ENCODE measurements around the gene EIF4EBP3. TPM values are rescaled to one million over a fixed set of nuclear protein-coding genes. Genes with fewer than 3 reads are reported as not detected.

The EIF4EBP3 gene
- total RNA-seq, 1 experiment from 2014 or later, result 8.4 TPM

GRCh38 chr5:140569197-140569596 is 21.7 kb downstream of the EIF4EBP3 start (continued):
- no peak for TF ChIP-seq ZNF423 (CRISPR knock-in tag; IDR thresholded peaks at IDR 0.05)

- ChIA-PET CTCF (interaction anchor here (1.3 to 1.8 kb wide), 2 partner anchors 23 to 65 kb away, joined by 3 to 5 read pairs; partner anchors contain the start of gene EIF4EBP3), POLR2A (interaction anchor here (1.1 kb wide), 1 partner anchor 78 kb away, joined by 3 read pairs; the partner anchor contains the start of gene IK)
- no peak for DNase-seq (ENCODE audit: low spot score)
- Mint-ChIP-seq H3K4me1 (peaks cover 9% of the 10 kb centered on the region), H3K9me3 (no peaks in the 10 kb centered on the region), H3K27ac (no peak overlapping the region), H3K4me3 (no peak overlapping the region), H3K36me3 (peaks cover 15% of the 10 kb centered on the region), H3K27me3 (ENCODE audit: low read depth) (peaks cover 5% of the 10 kb centered on the region)
- no peak for TF ChIP-seq GABPB1 (CRISPR knock-in tag; IDR thresholded peaks at IDR 0.05)
- TF ChIP-seq, protein P1, sequence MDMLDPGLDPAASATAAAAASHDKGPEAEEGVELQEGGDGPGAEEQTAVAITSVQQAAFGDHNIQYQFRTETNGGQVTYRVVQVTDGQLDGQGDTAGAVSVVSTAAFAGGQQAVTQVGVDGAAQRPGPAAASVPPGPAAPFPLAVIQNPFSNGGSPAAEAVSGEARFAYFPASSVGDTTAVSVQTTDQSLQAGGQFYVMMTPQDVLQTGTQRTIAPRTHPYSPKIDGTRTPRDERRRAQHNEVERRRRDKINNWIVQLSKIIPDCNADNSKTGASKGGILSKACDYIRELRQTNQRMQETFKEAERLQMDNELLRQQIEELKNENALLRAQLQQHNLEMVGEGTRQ (CRISPR knock-in tag; IDR thresholded peaks at IDR 0.05), result no peak
- TF ChIP-seq, protein P2, sequence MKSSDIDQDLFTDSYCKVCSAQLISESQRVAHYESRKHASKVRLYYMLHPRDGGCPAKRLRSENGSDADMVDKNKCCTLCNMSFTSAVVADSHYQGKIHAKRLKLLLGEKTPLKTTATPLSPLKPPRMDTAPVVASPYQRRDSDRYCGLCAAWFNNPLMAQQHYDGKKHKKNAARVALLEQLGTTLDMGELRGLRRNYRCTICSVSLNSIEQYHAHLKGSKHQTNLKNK (CRISPR knock-in tag; IDR thresholded peaks at IDR 0.05), result no peak
- no peak for TF ChIP-seq OVOL2 (CRISPR knock-in tag; IDR thresholded peaks at IDR 0.05; ENCODE audit: borderline replicate concordance)
- no peak for TF ChIP-seq NR2C2 (CRISPR knock-in tag; IDR thresholded peaks at IDR 0.05)
- TF ChIP-seq, protein P3, sequence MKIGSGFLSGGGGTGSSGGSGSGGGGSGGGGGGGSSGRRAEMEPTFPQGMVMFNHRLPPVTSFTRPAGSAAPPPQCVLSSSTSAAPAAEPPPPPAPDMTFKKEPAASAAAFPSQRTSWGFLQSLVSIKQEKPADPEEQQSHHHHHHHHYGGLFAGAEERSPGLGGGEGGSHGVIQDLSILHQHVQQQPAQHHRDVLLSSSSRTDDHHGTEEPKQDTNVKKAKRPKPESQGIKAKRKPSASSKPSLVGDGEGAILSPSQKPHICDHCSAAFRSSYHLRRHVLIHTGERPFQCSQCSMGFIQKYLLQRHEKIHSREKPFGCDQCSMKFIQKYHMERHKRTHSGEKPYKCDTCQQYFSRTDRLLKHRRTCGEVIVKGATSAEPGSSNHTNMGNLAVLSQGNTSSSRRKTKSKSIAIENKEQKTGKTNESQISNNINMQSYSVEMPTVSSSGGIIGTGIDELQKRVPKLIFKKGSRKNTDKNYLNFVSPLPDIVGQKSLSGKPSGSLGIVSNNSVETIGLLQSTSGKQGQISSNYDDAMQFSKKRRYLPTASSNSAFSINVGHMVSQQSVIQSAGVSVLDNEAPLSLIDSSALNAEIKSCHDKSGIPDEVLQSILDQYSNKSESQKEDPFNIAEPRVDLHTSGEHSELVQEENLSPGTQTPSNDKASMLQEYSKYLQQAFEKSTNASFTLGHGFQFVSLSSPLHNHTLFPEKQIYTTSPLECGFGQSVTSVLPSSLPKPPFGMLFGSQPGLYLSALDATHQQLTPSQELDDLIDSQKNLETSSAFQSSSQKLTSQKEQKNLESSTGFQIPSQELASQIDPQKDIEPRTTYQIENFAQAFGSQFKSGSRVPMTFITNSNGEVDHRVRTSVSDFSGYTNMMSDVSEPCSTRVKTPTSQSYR (CRISPR knock-in tag; IDR thresholded peaks at IDR 0.05), result no peak
- TF ChIP-seq RORB (CRISPR knock-in tag; IDR thresholded peaks at IDR 0.05), result no peak
- TF ChIP-seq CREM (CRISPR knock-in tag; IDR thresholded peaks at IDR 0.05), result no peak
- TF ChIP-seq ARID4B (CRISPR knock-in tag; IDR thresholded peaks at IDR 0.05; ENCODE audit: borderline replicate concordance), result no peak
- TF ChIP-seq ZBTB43 (CRISPR knock-in tag; IDR thresholded peaks at IDR 0.05), result no peak
- TF ChIP-seq, protein P4, sequence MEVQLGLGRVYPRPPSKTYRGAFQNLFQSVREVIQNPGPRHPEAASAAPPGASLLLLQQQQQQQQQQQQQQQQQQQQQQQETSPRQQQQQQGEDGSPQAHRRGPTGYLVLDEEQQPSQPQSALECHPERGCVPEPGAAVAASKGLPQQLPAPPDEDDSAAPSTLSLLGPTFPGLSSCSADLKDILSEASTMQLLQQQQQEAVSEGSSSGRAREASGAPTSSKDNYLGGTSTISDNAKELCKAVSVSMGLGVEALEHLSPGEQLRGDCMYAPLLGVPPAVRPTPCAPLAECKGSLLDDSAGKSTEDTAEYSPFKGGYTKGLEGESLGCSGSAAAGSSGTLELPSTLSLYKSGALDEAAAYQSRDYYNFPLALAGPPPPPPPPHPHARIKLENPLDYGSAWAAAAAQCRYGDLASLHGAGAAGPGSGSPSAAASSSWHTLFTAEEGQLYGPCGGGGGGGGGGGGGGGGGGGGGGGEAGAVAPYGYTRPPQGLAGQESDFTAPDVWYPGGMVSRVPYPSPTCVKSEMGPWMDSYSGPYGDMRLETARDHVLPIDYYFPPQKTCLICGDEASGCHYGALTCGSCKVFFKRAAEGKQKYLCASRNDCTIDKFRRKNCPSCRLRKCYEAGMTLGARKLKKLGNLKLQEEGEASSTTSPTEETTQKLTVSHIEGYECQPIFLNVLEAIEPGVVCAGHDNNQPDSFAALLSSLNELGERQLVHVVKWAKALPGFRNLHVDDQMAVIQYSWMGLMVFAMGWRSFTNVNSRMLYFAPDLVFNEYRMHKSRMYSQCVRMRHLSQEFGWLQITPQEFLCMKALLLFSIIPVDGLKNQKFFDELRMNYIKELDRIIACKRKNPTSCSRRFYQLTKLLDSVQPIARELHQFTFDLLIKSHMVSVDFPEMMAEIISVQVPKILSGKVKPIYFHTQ (CRISPR knock-in tag; IDR thresholded peaks at IDR 0.05), result no peak
- no peak for TF ChIP-seq ZNF423 (CRISPR knock-in tag; IDR thresholded peaks at IDR 0.05)
- no peak for TF ChIP-seq MXD4 (CRISPR knock-in tag; IDR thresholded peaks at IDR 0.05; ENCODE audit: borderline replicate concordance)
- no peak for TF ChIP-seq ZNF671 (CRISPR knock-in tag; IDR thresholded peaks at IDR 0.05)
- TF ChIP-seq SOX15 (CRISPR knock-in tag; IDR thresholded peaks at IDR 0.05), result no peak
- ATAC-seq, result no peak
Measured at GRCh38 chr5:140570058-140570457, 22.6 kb downstream of the EIF4EBP3 start.
